ENCODE measurements around the gene GRAP2. TPM values are rescaled to one million over a fixed set of nuclear protein-coding genes. Genes with fewer than 3 reads are reported as not detected.
A peak's percentile ranks its signal among the peaks of the same experiment; 100 is the strongest.
"Not testable (repeated sequence)": the region's sequence is repeated elsewhere in the genome, so short reads cannot be mapped to it uniquely, and the experiment has no call there.

GRAP2 gene
- total and polyA plus RNA-seq, 10 of the 15 experiments (the other 5 are each of a cell fraction or from before 2014, with no cell fraction given): 3.3 to 79.1 (median 59.6) TPM

- H3K27ac ChIP-seq (ENCODE audit: control insufficient read depth, insufficient read depth): peak overlapping the region; percentile 87
- H3K36me3 ChIP-seq (ENCODE audit: control insufficient read depth in 2 of 2, insufficient read depth in 2 of 2, low read length in 1 of 2); H3K27me3 ChIP-seq (replicated peaks in 1 of 2; ENCODE audit: control insufficient read depth in 2 of 2, insufficient read depth in 2 of 2, low read length in 1 of 2); ATAC-seq; RAD21 ChIA-PET (ENCODE audit: unreplicated experiment); FAIRE-seq; in situ Hi-C loops (cut with MboI); intact Hi-C loops (cut with micrococcal nuclease; ENCODE audit: unreplicated experiment); BruUV-seq (replicated peaks); H3K9me3 ChIP-seq (replicated peaks; ENCODE audit: control insufficient read depth, insufficient read depth, low read length); H4K20me1 ChIP-seq (ENCODE audit: control insufficient read depth, insufficient read depth); DNase-seq (ENCODE audit: low read depth, low spot score); H2AFZ ChIP-seq (ENCODE audit: control insufficient read depth, low read depth, low read length): not testable (repeated sequence)
- H3K79me2 ChIP-seq (ENCODE audit: control insufficient read depth, insufficient read depth, low read length): peaks cover 89% of the 10 kb centered on the region
- CTCF ChIA-PET: interaction anchor here (0.8 to 2.2 kb wide), 5 partner anchors 9 to 121 kb away, joined by 3 to 11 read pairs (median 4); no protein-coding TSS in a partner anchor
- H3K4me1 ChIP-seq (ENCODE audit: control insufficient read depth, insufficient read depth, low read length): peaks cover 30% of the 10 kb centered on the region
- POLR2A ChIA-PET: interaction anchor here (1.6 kb wide), 1 partner anchor 33 kb away, joined by 4 read pairs; no protein-coding TSS in a partner anchor
- SMC1A ChIA-PET (ENCODE audit: uncharacterized antibody, unreplicated experiment): interaction anchor here (1.0 to 11.1 kb wide), 9 partner anchors 8 to 120 kb away, joined by 3 to 102 read pairs (median 4); no protein-coding TSS in a partner anchor
- WGBS (ENCODE audit: insufficient coverage, insufficient replicate concordance, low lambda C conversion rate, missing lambda C conversion rate): 93% methylated on average over 10 of the region's 10 CpGs
- peak overlapping the region; percentile 55 for H3K4me2 ChIP-seq (ENCODE audit: control insufficient read depth, insufficient read depth)
- H3K9ac ChIP-seq (ENCODE audit: control insufficient read depth, insufficient read depth, low read length): peak overlapping the region; percentile 54
- 0 out of 2 replicates have a peak, but pooled peaks have one; percentile 46 for TF ChIP-seq HDGF (IDR thresholded peaks at IDR 0.05)
- peak overlapping the region; percentile 66 for H3K4me3 ChIP-seq
These were observed 3.1 kb downstream of the GRAP2 start for GRCh38 chr22:39904024-39904423.

GRCh38 chr22:39904862-39905261 lies 4.0 kb downstream of the GRAP2 start:
- H3K79me2 ChIP-seq (ENCODE audit: control insufficient read depth, insufficient read depth, low read length): peaks cover 95% of the 10 kb centered on the region
- peaks cover 28% of the 10 kb centered on the region for H3K4me1 ChIP-seq (ENCODE audit: control insufficient read depth, insufficient read depth, low read length)
- 60% methylated on average over 4 of the region's 4 CpGs for WGBS (ENCODE audit: insufficient coverage, insufficient replicate concordance, low lambda C conversion rate, missing lambda C conversion rate)
- H3K27ac ChIP-seq (ENCODE audit: control insufficient read depth, insufficient read depth): peak overlapping the region; percentile 45; the same call in 1 of the 2 replicates
- DNase-seq (ENCODE audit: low read depth, low spot score): no peak
- in situ Hi-C loops (cut with MboI): no loop called here
- no peak for FAIRE-seq
- ChIA-PET CTCF (interaction anchor here (0.8 to 2.2 kb wide), 6 partner anchors 8 to 120 kb away, joined by 3 to 11 read pairs (median 4); no protein-coding TSS in a partner anchor), SMC1A (ENCODE audit: uncharacterized antibody, unreplicated experiment) (interaction anchor here (0.9 to 11.1 kb wide), 9 partner anchors 21 to 120 kb away, joined by 3 to 102 read pairs (median 4); no protein-coding TSS in a partner anchor), RAD21 (ENCODE audit: unreplicated experiment) (no interaction called here), POLR2A (interaction anchor here (0.6 to 1.9 kb wide), 2 partner anchors 17 to 421 kb away, joined by 3 to 5 read pairs; no protein-coding TSS in a partner anchor)
- H3K27me3 ChIP-seq (replicated peaks in 1 of 2; ENCODE audit: control insufficient read depth in 2 of 2, insufficient read depth in 2 of 2, low read length in 1 of 2): no peaks in the 10 kb centered on the region
- H3K9ac ChIP-seq (ENCODE audit: control insufficient read depth, insufficient read depth, low read length): peak overlapping the region; percentile 54
- 0 out of 4 replicates have a peak, but pooled peaks cover 0 to 2% of the 10 kb centered on the region in 2 experiments for H3K36me3 ChIP-seq (ENCODE audit: control insufficient read depth in 2 of 2, insufficient read depth in 2 of 2, low read length in 1 of 2)
- H2AFZ ChIP-seq (ENCODE audit: control insufficient read depth, low read depth, low read length): no peak overlapping the region
- H3K4me3 ChIP-seq: peak overlapping the region; percentile 66
- H3K9me3 ChIP-seq (replicated peaks; ENCODE audit: control insufficient read depth, insufficient read depth, low read length): no peaks in the 10 kb centered on the region; the same call in 2 of the 3 replicates
- TF ChIP-seq E4F1 (IDR thresholded peaks at IDR 0.05; ENCODE audit: borderline replicate concordance, partially characterized antibody): no peak
- peak overlapping the region; percentile 56 for H3K4me2 ChIP-seq (ENCODE audit: control insufficient read depth, insufficient read depth)
- H4K20me1 ChIP-seq (ENCODE audit: control insufficient read depth, insufficient read depth): no peaks in the 10 kb centered on the region
- BruUV-seq (replicated peaks): no TSS peak
- intact Hi-C loops (cut with micrococcal nuclease; ENCODE audit: unreplicated experiment): no loop called here
- ATAC-seq: 0 out of 3 replicates have a peak, but pooled peaks have one; percentile 7
